Measurements from ENCODE around the gene ADAMTS9.

- TF ChIP-seq CTCF (conservative IDR thresholded peaks at IDR 0.05; ENCODE audit: low read length) (no peak), EZH2phosphoT487 (IDR thresholded peaks at IDR 0.05; ENCODE audit: borderline replicate concordance) (no peak)
Measured at GRCh38 chr3:64495121-64495780, 192.5 kb downstream of the ADAMTS9 start.

Measured in Loucy (cell line).